ENCODE measurements around the gene SLC66A2. TPM values are rescaled to one million over a fixed set of nuclear protein-coding genes. Genes with fewer than 3 reads are reported as not detected.
"Not testable (repeated sequence)": the region's sequence is repeated elsewhere in the genome, so short reads cannot be mapped to it uniquely, and the experiment has no call there.

SLC66A2 gene
- total RNA-seq, 1 donor from 2014 or later = 25.4 TPM

DNA sequence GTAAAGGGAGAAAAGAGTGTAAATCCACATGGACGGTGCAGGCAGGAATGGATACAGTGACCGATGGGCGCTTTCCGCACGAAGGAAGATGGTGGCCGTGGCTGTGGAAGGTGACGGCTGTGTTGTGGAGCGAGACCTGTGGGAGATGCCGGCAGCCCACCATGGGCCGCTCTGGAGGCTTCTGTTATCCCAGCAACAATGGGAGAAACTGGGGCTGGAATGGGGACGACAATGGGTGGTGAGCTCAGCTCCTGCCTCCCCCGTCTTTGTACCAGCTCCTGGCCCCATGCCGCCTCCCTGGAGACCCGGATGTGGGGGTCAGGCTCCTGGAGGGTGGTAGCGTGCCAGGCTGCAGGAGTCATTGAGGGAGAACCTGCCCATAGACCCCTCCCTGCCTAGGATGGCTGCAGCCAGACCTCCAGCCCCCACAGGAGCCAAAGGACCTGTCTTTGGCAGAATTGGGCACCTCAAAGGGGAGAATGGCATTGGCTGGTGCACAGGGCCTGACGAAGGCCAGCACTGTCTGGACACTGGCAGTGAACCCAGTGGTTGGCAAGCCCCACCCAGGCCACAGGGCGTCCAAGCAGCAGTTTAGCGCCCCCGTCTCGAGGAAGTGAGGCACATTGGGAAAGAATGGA, 72.6 kb downstream of the SLC66A2 start:
- ATAC-seq (ENCODE audit: poor library complexity) (no peak), DNase-seq (peak; percentile 12)
- intact Hi-C loops (cut with DNase I) = no loop called here

DNA sequence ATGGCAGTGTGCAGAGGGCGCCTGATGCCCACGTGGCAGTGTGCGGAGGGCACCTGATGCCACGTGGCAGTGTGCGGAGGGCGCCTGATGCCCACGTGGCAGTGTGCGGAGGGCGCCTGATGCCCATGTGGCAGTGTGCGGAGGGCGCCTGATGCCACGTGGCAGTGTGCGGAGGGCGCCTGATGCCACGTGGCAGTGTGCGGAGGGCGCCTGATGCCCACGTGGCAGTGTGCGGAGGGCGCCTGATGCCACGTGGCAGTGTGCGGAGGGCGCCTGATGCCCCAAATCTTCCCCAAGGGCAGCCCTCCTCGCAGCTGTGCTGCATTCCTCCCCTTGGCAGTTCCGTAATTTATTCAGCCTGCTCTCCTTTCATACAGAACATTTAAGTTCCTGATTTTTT, 73.2 kb downstream of the SLC66A2 start:
- intact Hi-C loops (cut with DNase I); DNase-seq: not testable (repeated sequence)

DNA sequence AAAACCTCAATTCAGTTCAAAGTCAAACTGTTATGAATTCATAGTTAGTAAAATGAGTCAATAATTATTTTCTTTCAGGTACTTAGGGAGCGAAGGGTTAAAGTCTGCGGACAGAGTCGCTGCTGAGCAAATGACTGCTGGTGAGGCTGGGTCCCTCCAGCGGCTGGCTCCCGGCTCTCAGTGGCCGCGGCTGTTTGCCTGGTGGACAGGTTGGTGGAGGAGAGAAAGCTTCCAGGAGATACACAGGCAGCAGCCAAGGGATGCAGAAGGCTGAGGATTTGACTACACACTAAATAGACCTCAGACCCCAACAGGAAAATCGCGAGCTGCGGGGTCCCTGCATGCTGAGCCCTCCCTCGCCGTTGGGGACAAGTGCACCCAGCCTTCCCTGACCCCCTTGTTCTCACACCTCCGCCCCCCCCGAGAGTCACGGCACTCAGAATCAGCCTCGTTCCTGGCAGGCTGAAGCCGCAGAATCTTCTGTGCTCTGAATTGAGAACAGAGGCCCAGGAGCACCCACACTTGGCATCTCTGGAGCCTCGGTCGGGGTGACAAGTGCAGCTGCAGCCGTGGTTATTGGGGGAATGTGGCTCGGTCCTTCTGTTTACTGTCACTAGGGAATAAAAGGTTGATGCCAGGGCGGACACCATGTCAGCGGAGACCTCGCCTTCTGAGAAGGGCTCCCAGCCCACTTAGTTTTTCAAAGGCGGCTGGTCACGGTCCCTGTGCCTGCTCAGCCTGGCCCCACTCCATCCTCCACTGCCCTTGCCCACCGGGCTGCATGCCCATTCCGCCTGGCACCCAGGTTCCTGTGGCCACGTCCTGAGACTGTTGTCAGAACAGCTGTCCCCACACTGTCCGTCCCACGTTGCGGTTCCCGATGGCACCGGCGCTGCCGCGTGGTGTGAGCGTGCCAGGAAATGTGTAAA, 74.0 kb downstream of the SLC66A2 start:
- intact Hi-C loops (cut with DNase I) = no loop called here
- DNase-seq (peak; percentile 26), ATAC-seq (ENCODE audit: poor library complexity) (no peak)

More for the DNA sequence above, 73.2 kb downstream of the SLC66A2 start:
- not testable (repeated sequence) for ATAC-seq (ENCODE audit: poor library complexity)

DNA sequence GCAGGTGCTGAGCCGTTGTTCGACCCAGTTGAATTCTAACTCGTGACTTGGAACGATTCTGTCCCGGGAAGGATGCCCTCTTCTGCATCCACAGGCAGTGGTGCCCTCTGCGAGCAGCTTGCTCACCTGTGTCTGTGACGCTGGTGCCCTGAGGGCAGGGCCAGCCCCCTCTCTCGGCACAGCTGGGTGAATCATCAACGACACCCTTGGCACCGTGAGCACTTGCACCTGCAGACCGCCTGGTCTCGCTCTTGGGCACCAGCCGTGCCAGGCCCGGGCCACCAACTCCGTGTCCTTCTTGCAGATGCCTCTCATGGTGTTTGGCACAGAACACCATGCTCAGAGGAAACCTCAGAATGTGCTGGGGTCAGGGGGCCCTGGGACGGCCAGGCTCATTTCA, 75.0 kb downstream of the SLC66A2 start:
- intact Hi-C loops (cut with DNase I) = no loop called here
- ATAC-seq (ENCODE audit: poor library complexity) = no peak
- DNase-seq = peak; percentile 33

DNA sequence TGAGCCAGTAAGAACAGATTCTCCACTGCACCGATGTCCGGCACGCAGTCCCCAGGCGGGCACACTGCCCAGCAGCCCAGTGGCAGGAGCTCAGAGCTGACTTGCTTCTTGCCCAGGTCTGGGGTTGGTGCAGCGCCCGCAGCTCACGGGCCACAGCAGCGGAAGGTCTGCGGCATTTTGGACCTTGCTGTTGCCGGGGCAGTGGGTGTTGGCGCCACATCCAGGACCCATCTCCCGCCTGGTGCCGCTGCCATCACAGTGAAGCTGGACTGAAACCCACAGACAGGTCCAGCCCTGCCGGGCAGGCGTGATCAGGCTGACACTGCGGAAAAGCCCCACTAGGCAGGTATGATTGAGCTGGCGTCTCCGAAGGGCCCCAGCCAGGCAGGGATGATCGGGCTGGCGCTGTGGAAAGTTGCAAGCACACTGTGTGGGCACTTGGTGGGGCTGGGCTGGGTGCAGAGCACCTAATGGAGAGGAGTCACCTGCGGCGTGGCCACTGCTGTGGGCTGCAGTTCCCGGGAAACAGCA, 75.5 kb downstream of the SLC66A2 start:
- peak; percentile 22 for DNase-seq
- ATAC-seq (ENCODE audit: poor library complexity) = no peak

DNA sequence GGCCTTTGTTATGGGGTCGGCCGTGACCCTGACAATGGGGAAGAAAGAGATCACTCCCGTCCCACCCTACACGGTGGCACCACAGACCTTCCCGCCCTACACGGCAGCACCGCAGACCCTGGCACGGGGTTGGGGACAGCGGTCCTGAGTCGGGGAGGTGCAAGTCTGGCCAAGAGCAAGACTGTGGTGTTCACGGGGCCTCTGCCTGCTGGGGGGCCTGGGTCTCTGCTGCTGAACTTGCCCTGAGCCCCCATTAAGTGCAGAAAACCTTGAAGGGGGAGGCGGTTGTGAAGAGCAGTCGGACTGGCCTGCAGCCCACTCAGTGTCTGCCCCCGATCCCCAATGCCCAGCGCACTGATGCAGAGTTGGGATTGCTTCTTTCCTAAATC, 75.9 kb downstream of the SLC66A2 start:
- DNase-seq (peak; percentile 10), ATAC-seq (ENCODE audit: poor library complexity) (no peak)
- intact Hi-C loops (cut with DNase I) = no loop called here

More for the DNA sequence above, 75.5 kb downstream of the SLC66A2 start:
- intact Hi-C loops (cut with DNase I) = no loop called here

DNA sequence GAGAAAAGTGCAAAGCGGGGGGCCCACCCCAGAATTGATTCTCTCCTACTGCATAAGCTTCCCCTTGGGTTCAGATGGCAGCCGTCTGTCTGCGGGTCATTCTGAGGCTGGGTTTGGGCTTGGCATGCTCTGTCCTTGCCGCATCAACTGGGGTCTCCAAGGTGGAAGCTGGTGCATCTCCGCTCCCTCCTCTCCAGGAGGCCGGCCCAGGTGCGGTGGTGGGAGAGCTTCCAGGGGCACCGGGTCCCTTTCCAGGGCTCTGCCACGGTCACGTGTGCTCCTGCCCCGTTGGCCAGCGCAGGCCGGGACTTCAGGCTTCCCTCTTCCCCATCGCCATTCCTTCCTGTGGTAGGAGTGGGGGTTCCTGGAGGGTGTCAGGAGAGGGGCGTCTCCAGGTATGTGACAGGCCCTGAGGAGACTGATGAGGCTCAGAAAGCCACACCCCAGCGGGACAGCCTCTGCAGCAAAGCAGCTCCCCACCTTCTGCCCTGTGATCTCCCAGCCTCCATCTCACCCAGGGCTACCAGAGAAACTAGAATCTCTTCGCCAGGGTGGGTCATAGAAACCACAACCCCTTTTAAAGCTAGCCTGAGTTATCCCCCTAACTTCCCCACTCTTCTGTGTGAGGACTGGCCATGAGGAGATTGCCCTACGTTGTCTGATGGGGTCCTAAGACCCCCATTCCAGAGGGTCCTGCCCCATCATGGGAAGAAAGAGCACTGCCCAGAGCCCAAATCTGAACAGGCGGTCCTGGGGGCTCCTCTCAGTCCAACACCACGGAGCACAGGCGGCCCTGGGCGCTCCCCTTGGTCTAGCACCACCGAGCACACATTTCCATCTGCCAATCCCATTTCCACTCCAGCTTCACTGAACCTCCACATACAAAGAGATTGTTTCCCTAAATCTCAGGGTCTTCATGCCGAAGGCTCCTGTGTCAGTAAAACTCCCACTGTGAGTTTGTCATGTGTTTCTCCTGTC, 76.6 kb downstream of the SLC66A2 start:
- intact Hi-C loops (cut with DNase I) = no loop called here
- DNase-seq (peak; percentile 4), ATAC-seq (ENCODE audit: poor library complexity) (no peak)

DNA sequence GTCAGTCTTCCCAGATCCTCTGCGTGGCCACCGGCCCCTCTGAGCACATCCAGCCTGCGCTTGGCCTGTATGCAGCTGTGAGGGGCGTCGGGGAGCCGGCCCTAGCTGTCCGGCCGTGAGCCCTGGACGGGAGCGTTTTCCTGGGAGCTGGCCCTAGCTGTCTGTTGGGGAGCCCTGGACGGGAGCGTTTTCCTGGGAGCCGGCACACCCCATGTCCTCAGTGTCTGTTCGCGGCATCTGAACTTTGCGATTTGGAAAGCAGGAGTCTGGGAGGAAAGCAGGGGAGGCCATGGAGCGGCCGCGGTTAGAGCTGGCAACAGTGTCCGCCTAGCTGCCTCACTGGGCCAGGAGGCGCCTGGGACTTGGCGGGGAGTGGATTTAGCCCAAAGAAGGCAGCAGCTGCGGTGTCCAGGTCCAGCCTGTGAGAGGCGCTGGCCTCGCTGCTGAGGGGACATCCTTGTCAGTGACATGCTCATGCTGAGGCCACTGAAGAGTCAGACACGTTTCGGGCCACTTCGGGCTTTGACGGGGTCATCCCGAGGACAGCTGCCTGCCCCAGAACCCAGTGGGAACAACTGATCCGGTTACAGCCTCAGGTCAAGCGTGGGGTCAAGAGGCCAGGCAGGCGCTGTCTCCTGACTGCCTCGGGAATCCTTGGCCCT, 77.9 kb downstream of the SLC66A2 start:
- DNase-seq (peak; percentile 44), ATAC-seq (ENCODE audit: poor library complexity) (no peak)
- intact Hi-C loops (cut with DNase I) = no loop called here

DNA sequence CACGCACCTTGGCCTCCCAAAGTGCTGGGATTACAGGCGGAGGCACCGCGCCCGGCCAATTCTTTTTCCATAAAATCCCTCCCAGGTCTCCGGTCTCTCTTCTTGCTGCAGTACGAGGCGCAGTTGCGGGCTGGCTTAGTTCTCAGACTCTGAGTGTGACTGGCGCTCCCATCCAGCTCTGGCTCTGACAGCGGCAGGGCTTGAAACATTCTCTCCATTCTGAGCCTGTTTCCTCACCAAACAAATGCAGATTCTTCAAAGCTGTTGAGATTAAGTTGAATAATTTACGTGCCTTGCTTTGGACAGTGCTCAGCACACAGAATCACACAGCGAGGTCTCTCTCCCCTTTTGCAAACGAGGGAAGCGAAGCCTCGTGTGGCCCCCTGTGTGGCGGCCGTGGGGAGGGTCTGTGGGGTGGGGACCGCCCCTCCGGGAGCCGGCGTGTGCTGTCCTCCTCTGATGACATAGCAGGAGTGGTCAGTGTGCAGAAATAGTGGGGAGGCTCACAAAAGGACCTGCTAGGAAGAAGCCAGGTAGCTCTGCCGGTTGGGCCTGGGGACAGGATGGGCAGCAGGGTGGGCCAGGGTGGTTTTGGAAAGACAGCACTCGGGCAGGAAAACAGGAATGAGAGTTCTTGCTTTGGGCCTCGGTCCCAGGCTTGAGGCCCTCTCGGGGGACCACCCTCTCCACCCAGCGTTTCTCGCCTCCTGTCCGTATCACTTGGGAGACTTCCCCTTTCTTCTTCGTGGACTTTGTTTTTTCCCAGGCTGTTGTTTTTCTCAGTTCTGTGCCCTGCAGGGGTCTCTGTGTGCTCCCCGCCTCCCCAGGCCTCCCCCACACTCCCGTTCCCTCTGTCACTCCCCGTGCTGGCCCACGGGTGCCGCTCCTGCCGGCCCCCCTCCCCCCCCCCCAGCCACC, 78.7 kb downstream of the SLC66A2 start:
- intact Hi-C loops (cut with DNase I) = no loop called here
- ATAC-seq (ENCODE audit: poor library complexity) (no peak), DNase-seq (peak; percentile 37)

DNA sequence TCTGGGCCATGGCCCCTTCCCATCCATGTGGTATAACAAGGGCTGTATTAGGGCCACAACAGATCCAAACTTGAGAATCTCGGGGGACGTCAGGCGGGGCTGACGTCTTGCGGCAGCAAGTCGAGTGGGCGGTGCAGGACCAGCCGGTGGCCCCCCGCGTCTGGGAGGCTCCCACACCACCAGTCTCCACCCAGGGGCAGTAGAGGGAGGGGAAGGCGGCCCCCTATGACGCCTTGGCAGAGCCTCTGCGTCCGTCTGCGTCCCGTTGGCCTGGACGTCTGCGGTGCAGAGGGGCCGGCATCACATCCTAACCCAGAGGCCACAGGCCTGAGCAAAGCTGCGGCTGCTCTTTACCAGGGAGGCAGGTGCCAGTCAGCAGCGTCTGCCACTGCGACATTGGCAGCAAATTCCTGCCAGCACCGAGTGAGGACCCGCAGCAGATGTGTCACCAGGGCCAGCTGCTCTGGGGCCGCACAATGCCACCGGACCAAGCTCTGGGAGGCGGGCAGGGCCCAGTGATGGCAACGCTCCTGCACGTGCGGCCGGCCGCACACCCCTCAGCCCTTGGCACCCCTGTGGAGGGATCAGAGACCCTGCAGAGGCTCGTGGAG, 79.9 kb downstream of the SLC66A2 start:
- DNase-seq = peak; percentile 39
- ATAC-seq (ENCODE audit: poor library complexity) = no peak
- intact Hi-C loops (cut with DNase I) = no loop called here

DNA sequence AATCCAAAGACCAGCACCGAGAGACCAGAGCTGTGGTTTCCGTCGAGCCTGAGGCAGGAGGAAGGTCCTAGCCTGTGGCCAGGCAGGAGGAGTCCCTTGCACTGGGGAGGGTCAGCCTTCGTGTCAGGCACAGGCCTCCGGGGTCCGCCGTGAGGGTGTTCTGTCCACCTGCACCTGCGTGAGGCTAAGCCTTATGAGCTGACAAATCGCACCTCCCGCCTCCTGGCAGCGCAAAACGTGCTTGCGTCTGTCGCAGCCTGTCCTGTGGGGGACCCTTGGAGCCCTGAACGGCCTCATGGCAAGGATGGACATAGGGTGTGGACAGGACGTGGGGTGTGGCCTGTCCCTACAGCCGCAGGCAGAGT, 80.4 kb downstream of the SLC66A2 start:
- ATAC-seq (ENCODE audit: poor library complexity) (no peak), DNase-seq (no peak)
- intact Hi-C loops (cut with DNase I) = no loop called here

DNA sequence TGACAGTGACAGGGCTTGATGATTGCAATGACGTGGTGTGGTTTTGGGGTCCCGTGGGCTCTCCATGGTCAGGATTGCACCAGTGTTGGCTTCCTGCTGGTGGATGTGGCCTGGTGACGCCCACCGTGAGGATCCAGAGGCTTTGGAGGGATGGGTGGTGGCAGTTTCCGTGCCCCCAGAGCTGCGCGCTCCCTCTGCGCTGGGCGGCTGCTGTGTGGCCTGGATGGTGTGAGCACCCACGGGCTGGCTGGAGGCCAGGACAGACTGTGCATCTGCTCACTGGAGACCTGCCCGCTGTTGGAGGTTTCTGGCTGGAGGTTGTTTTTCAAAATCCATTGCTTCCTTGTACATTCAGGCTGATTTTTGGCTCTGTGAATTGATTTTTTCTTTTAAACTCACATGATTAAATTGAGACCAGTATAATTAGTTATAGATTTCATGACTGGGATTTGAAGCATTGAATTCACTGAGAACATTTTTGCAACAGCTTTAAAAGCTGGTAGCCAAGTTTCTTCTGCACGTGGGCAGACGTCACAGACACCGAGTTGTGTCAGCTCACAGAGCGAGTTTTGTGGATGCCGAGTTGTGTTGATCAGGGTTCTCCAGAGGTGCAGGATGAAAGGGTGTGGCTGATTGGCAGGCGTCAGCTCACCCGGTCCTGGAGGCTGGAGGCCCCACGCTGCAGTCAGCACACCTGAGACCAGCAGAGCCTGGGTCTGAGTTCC, 81.0 kb downstream of the SLC66A2 start:
- intact Hi-C loops (cut with DNase I) = no loop called here
- DNase-seq (no peak), ATAC-seq (ENCODE audit: poor library complexity) (no peak)

DNA sequence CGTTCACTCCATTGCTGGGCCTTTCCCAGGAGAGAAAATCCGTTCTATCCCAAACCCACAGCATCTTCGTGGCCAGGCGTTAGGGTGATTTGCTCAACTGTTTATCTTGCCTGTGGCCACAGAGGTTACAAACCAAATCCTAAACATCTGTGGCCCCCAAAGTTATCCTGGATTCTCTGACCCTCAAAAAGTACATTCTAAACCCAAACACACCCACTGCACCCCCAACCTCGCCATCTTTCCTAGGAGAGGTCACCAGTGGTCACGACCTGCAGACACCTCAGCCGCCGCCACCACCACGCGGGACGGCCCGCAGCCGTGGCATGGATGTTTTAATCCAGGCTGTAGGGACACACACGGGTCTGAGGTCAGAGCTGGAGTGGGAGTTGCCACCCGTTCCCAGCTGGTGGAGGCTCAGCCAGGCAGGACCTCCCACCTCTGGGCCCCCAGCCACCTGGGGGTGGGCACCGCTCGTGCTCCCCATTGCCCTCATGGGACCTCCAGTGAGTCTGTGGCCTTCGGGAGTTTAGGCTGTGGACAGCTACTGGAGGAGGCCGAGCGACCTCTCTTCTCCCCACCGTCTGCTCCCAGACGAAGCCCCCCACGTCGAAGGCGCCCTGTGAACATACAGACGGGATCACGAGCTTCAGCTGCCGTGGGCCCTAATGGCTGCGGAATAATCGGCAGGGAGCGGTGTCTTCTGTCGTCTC, 81.7 kb downstream of the SLC66A2 start:
- intact Hi-C loops (cut with DNase I) = no loop called here
- DNase-seq (no peak), ATAC-seq (ENCODE audit: poor library complexity) (no peak)

DNA sequence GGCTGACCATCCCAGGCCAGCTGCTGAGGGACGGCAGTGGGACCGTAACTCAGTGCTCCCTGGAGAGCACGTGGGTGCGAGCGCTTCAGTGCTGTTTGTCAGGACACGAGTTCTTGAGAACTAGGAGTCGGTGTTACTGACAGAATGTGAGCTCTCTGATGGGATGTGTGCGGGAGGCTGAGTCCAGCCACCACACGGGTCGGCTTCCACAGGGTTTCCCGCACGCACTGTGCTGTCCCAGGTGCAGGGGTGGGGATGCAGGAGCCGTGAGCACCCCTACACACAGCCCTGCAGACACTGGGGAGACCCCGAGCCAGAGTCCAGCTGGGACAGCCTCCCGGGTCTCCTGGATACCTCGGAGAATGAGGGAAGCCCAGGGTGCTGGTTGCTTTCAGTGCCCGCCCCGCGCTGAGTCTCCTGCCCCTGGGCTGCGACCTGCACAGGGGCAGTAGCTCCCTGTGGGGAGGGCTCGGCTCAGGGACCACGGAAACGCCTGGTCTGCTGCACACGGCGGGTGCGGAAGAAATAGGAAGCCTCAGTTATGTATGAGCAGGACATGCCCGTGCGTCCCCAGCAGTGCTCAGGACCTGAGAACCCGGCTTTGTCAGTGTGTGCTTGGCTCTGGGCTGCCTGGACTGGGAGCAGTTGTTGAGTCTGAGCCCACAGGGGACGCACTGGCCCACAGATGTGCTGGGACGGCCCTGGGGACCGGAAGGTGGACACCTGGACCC, 82.5 kb downstream of the SLC66A2 start:
- intact Hi-C loops (cut with DNase I) = no loop called here
- DNase-seq (peak; percentile 16), ATAC-seq (ENCODE audit: poor library complexity) (no peak)

DNA sequence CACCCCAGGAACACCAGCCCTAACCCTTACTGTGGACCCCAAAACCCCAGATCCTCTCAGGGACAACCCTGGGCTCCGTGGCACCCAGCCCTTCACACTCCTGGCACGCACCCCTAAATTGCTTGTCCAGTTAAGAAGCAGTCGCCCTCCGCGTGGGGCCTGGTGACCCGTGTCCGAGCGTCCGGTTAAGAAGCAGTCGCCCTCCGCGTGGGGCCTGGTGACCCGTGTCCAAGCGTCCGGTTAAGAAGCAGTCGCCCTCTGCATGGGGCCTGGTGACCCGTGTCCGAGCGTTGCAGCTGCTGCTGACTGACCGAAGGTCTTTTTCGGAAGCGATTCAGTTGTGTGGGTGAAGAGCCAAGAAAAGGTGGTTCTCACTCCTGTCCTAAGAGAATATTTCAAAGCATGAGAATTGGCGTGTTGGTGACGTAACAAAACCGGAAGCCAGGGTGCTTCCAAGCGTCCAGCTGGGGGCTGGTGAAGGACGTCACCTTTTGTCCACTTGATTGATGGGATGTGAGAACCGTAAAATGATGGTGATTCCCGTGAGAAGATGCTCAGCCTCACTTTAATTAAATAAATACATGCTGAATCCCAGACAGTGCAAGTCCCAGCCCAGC, 83.2 kb downstream of the SLC66A2 start:
- intact Hi-C loops (cut with DNase I) = no loop called here
- ATAC-seq (ENCODE audit: poor library complexity) (no peak), DNase-seq (peak; percentile 39)

All from Right ventricle myocardium superior (tissue), 1 donor.